Right lobe of liver (tissue), 4 donors: ENCODE results near the gene PRKACA.

Experiments used
- CTCF ChIP-seq, 4 donors: fragments of 200-600 bp in 3 of 4; fragments of 450-650 bp in 1 of 4; IDR thresholded peaks; one replicate each; pipeline versions ENCODE4 v1.5.1 to v1.8.0; 2016 to 2022; ENCODE audit warnings: antibody characterized with exemption in 4 of 4, mild to moderate bottlenecking in 2 of 4
- POLR2A ChIP-seq: fragments of 450-650 bp; IDR thresholded peaks from one replicate; pipeline ENCODE4 v1.6.1; 2017; ENCODE audit warnings: antibody characterized with exemption, mild to moderate bottlenecking
- donor health status: DM: no; HTN: no; CAD: no.
- donor health status: DM: no; HTN: no; CAD: no.
- donor health status: DM: no; HTN: yes; CAD: no.

GRCh38 chr19:14141041-14141440 is 23.5 kb upstream of the PRKACA start:
- TF ChIP-seq CTCF (IDR thresholded peaks at IDR 0.05) (no peak), POLR2A (no peak)
